Islet of Langerhans (tissue), 1 donor: ENCODE data around the gene RHBDL1.

Experiments
- FAIRE-seq: peaks from one replicate; lab custom pipeline; 2011; peaks lifted over from hg19 to GRCh38; lab: Jason Lieb, UNC

Gene RHBDL1

GRCh38 chr16:674968-675883 lies at the start of gene RHBDL1:
Gene RHBDL1 (plus strand): TSS chr16:675671. CDS start chr16:675791, 120 bp downstream.
- no peak for FAIRE-seq

- FAIRE-seq: no peak
These were observed 49.3 kb upstream of the RHBDL1 start for GRCh38 chr16:625977-626765.

GRCh38 chr16:626787-627453 lies 48.6 kb upstream of the RHBDL1 start:
- FAIRE-seq: no peak

- no peak for FAIRE-seq
These were observed 47.8 kb upstream of the RHBDL1 start for GRCh38 chr16:627454-628239.

GRCh38 chr16:628321-629061 lies 47.0 kb upstream of the RHBDL1 start:
- no peak for FAIRE-seq

- FAIRE-seq: no peak
These were observed 46.2 kb upstream of the RHBDL1 start for GRCh38 chr16:629185-629832.

- FAIRE-seq: no peak
These were observed 45.6 kb upstream of the RHBDL1 start for GRCh38 chr16:629833-630248.

- no peak for FAIRE-seq
These were observed 45.1 kb upstream of the RHBDL1 start for GRCh38 chr16:630249-630814.

- FAIRE-seq: no peak
These were observed 44.6 kb upstream of the RHBDL1 start, which contains the start of gene WFIKKN1 for GRCh38 chr16:630815-631405. Gene WFIKKN1 (plus strand): TSS chr16:630985. CDS start chr16:631254, 269 bp downstream.

GRCh38 chr16:631808-632358 lies 43.6 kb upstream of the RHBDL1 start:
- no peak for FAIRE-seq

- FAIRE-seq: no peak
These were observed 42.8 kb upstream of the RHBDL1 start for GRCh38 chr16:632486-633335.

GRCh38 chr16:633336-634050 lies 42.0 kb upstream of the RHBDL1 start:
- FAIRE-seq: no peak

GRCh38 chr16:634051-634670 lies 41.3 kb upstream of the RHBDL1 start:
- FAIRE-seq: no peak

GRCh38 chr16:634996-635395 lies 40.5 kb upstream of the RHBDL1 start:
- no peak for FAIRE-seq

- no peak for FAIRE-seq
These were observed 39.8 kb upstream of the RHBDL1 start for GRCh38 chr16:635573-636205.

- peak; percentile 71 for FAIRE-seq
These were observed 39.0 kb upstream of the RHBDL1 start, which contains the start of gene METTL26 for GRCh38 chr16:636206-637080. Gene METTL26 (minus strand): TSS chr16:636305. CDS start chr16:636290, 15 bp downstream.
